CD14-positive monocyte (primary cell): Measurements from ENCODE around the gene ZNF560. TPM values are rescaled to one million over a fixed set of nuclear protein-coding genes. Genes with fewer than 3 reads are reported as not detected.

Experiments
- DNase-seq, 3 donors: peaks; one replicate each; pipeline ENCODE4 v3.0.0-alpha.2; 2011 to 2022
- H2AFZ ChIP-seq: 2 replicates; pipeline ENCODE4 v1.6.0; 2012; ENCODE audit warnings: mild to moderate bottlenecking, low read depth, low read length, inconsistent platforms; ENCODE audit not compliant: insufficient read depth, poor library complexity, severe bottlenecking
- H3K27ac ChIP-seq, 2 donors: 1 replicate in 1 of 2; 2 replicates in 1 of 2; pipeline ENCODE4 v1.5.1; 2012 to 2013; ENCODE audit warnings: low read length in 2 of 2, control low read depth in 1 of 2, inconsistent platforms in 1 of 2, low read depth in 1 of 2, mild to moderate bottlenecking in 1 of 2
- H3K27me3 ChIP-seq, 2 donors: one replicate each; pipeline versions ENCODE4 v1.6.0 to v1.6.1; 2011 to 2013; ENCODE audit warnings: low read length in 2 of 2; ENCODE audit not compliant: control insufficient read depth in 2 of 2, insufficient read depth in 2 of 2
- H3K36me3 ChIP-seq, 2 donors: replicated peaks in 1 of 2; 1 replicate in 1 of 2; 2 replicates in 1 of 2; pipeline versions ENCODE4 v1.5.1 to v1.6.1; 2012 to 2013; ENCODE audit warnings: low read length in 2 of 2, control low read depth in 1 of 2, inconsistent platforms in 1 of 2, mild to moderate bottlenecking in 1 of 2; ENCODE audit not compliant: insufficient read depth in 2 of 2, control insufficient read depth in 1 of 2
- H3K4me1 ChIP-seq, 2 donors: 1 replicate in 1 of 2; 2 replicates in 1 of 2; pipeline versions ENCODE4 v1.5.1 to v1.6.1; 2012 to 2013; ENCODE audit warnings: low read length in 2 of 2, control low read depth in 1 of 2, inconsistent platforms in 1 of 2, mild to moderate bottlenecking in 1 of 2, moderate library complexity in 1 of 2; ENCODE audit not compliant: insufficient read depth in 2 of 2, control insufficient read depth in 1 of 2
- H3K4me2 ChIP-seq: replicated peaks from 2 replicates; pipeline ENCODE3; 2012; ENCODE audit warnings: low read length, moderate library complexity, mild to moderate bottlenecking; ENCODE audit not compliant: poor library complexity, severe bottlenecking; ENCODE audit errors: extremely low read depth
- H3K4me3 ChIP-seq, 3 experiments: fragments of 200-600 bp in 1 of 3; sonication (generic) in 1 of 3; replicated peaks in 1 of 3; 1 replicate in 2 of 3; 2 replicates in 1 of 3; pipeline ENCODE4 v1.5.1; 2011 to 2013; ENCODE audit warnings: low read length in 3 of 3, mild to moderate bottlenecking in 3 of 3, control low read depth in 2 of 3, low read depth in 2 of 3, inconsistent platforms in 1 of 3, moderate library complexity in 1 of 3
- H3K79me2 ChIP-seq: 2 replicates; pipeline ENCODE4 v1.6.0; 2012; ENCODE audit warnings: mild to moderate bottlenecking, control low read depth, inconsistent platforms, low read length, moderate library complexity; ENCODE audit not compliant: insufficient read depth
- H3K9ac ChIP-seq: 2 replicates; pipeline ENCODE4 v1.6.0; 2017; ENCODE audit warnings: low read length, mild to moderate bottlenecking; ENCODE audit not compliant: insufficient read depth, poor library complexity, severe bottlenecking
- H3K9me3 ChIP-seq, 2 donors: replicated peaks in 1 of 2; 1 replicate in 1 of 2; 2 replicates in 1 of 2; pipeline versions ENCODE4 v1.5.1 to v1.6.1; 2012 to 2013; ENCODE audit warnings: low read length in 2 of 2, control low read depth in 1 of 2; ENCODE audit not compliant: control insufficient read depth in 1 of 2, insufficient read depth in 1 of 2
- H4K20me1 ChIP-seq: 2 replicates; pipeline ENCODE4 v1.6.0; 2012; ENCODE audit warnings: mild to moderate bottlenecking, low read length, control low read depth, moderate library complexity; ENCODE audit not compliant: insufficient read depth
- H3K27ac Mint-ChIP-seq, 7 donors: one replicate each; pipeline ENCODE4 v1.8.0; 2020; ENCODE audit warnings: mild to moderate bottlenecking in 7 of 7, mixed read lengths in 7 of 7, moderate library complexity in 6 of 7, inconsistent platforms in 2 of 7
- H3K27me3 Mint-ChIP-seq, 3 donors: one replicate each; pipeline ENCODE4 v1.8.0; 2021 to 2022; ENCODE audit warnings: low read depth in 3 of 3, mild to moderate bottlenecking in 3 of 3, mixed read lengths in 3 of 3, moderate library complexity in 3 of 3, inconsistent platforms in 1 of 3
- H3K36me3 Mint-ChIP-seq, 2 donors: one replicate each; pipeline ENCODE4 v1.8.0; 2020; ENCODE audit warnings: mixed read lengths in 2 of 2, inconsistent platforms in 1 of 2, mild to moderate bottlenecking in 1 of 2
- H3K4me1 Mint-ChIP-seq: one replicate; pipeline ENCODE4 v1.8.0; 2020; ENCODE audit warnings: mild to moderate bottlenecking, mixed read lengths
- H3K4me3 Mint-ChIP-seq, 2 donors: one replicate each; pipeline ENCODE4 v1.8.0; 2020; ENCODE audit warnings: mild to moderate bottlenecking in 2 of 2, mixed read lengths in 2 of 2, moderate library complexity in 1 of 2
- H3K9me3 Mint-ChIP-seq, 7 donors: one replicate each; pipeline ENCODE4 v1.8.0; 2020 to 2022; ENCODE audit warnings: mixed read lengths in 7 of 7, mild to moderate bottlenecking in 6 of 7, moderate library complexity in 6 of 7, inconsistent platforms in 2 of 7
- WGBS: methylation state at CpG from one replicate; pipeline ENCODE4 v1.1.5; 2013; ENCODE audit warnings: missing lambda C conversion rate; ENCODE audit not compliant: insufficient coverage; 5-methylcytosine and 5-hydroxymethylcytosine counted together
- intact Hi-C, 2 donors: fragments of 100-400 bp; cut with micrococcal nuclease; formaldehyde crosslinking; loops; one replicate each; pipeline versions ENCODE4 v1.15.0 to v1.15.1; 2023
- polyA plus RNA-seq, 3 donors: library from polyadenylated mRNA; depleted of rRNA in 1 of 3; unstranded in 2 of 3; stranded (reverse) in 1 of 3; fragments of 300-500 nt in 2 of 3; fragments of >200 nt in 1 of 3; fragmentation: Illumina TruSeq in 2 of 3; gene quantifications; 1 replicate in 2 of 3; 2 replicates in 1 of 3; pipeline ENCODE4 v1.2.3, GENCODE V29; 2012 to 2021
- TF ChIP-seq, protein P1 (sequence below): fragments of 200-600 bp; IDR thresholded peaks from one replicate; pipeline ENCODE4 v1.8.0; 2022; ENCODE audit warnings: antibody characterized with exemption, mild to moderate bottlenecking

The ZNF560 gene
- polyA plus RNA-seq, 3 donors: not detected

GRCh38 chr19:9487016-9487415, 11.4 kb downstream of the ZNF560 start:
- Mint-ChIP-seq H3K27me3 (no peaks in the 10 kb centered on the region), H3K36me3 (no peaks in the 10 kb centered on the region), H3K4me1 (no peaks in the 10 kb centered on the region), H3K27ac (no peak overlapping the region), H3K4me3 (no peak overlapping the region), H3K9me3 (peaks cover 36 to 92% (median 77%) of the 10 kb centered on the region in 7 donors)
- TF ChIP-seq, protein P1, sequence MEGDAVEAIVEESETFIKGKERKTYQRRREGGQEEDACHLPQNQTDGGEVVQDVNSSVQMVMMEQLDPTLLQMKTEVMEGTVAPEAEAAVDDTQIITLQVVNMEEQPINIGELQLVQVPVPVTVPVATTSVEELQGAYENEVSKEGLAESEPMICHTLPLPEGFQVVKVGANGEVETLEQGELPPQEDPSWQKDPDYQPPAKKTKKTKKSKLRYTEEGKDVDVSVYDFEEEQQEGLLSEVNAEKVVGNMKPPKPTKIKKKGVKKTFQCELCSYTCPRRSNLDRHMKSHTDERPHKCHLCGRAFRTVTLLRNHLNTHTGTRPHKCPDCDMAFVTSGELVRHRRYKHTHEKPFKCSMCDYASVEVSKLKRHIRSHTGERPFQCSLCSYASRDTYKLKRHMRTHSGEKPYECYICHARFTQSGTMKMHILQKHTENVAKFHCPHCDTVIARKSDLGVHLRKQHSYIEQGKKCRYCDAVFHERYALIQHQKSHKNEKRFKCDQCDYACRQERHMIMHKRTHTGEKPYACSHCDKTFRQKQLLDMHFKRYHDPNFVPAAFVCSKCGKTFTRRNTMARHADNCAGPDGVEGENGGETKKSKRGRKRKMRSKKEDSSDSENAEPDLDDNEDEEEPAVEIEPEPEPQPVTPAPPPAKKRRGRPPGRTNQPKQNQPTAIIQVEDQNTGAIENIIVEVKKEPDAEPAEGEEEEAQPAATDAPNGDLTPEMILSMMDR: no peak
- WGBS: no CpG with 5 or more reads among the region's 2 CpGs
- peaks cover 62 to 68% of the 10 kb centered on the region in 2 donors for H3K9me3 ChIP-seq
- no peaks in the 10 kb centered on the region for H4K20me1 ChIP-seq
- no peak overlapping the region for H3K27ac ChIP-seq
- H3K4me1 ChIP-seq: no peaks in the 10 kb centered on the region
- H3K79me2 ChIP-seq: no peaks in the 10 kb centered on the region
- no peak overlapping the region for H2AFZ ChIP-seq
- DNase-seq: no peak
- intact Hi-C loops: no loop called here
- H3K27me3 ChIP-seq: no peaks in the 10 kb centered on the region
- no peak overlapping the region for H3K4me2 ChIP-seq
- no peak overlapping the region for H3K9ac ChIP-seq
- H3K36me3 ChIP-seq: no peaks in the 10 kb centered on the region
- H3K4me3 ChIP-seq: no peak overlapping the region

- WGBS: no CpG with 5 or more reads among the region's 2 CpGs
- H3K4me3 Mint-ChIP-seq: no peak overlapping the region
These were observed 13.3 kb downstream of the ZNF560 start for GRCh38 chr19:9485140-9485539.

More at GRCh38 chr19:9485140-9485539, 13.3 kb downstream of the ZNF560 start:
- Mint-ChIP-seq H3K27me3 (peaks cover 0 to 1% (median 0%) of the 10 kb centered on the region in 3 donors), H3K9me3 (peaks cover 34 to 91% (median 78%) of the 10 kb centered on the region in 7 donors), H3K27ac (no peak overlapping the region), H3K4me1 (no peaks in the 10 kb centered on the region), H3K36me3 (no peaks in the 10 kb centered on the region)
- Histone ChIP-seq H3K9me3 (peaks cover 59% of the 10 kb centered on the region in 2 donors), H3K27me3 (no peaks in the 10 kb centered on the region), H3K4me3 (no peak overlapping the region), H3K36me3 (no peaks in the 10 kb centered on the region), H3K9ac (no peak overlapping the region), H3K79me2 (no peaks in the 10 kb centered on the region), H3K4me2 (no peak overlapping the region), H2AFZ (no peak overlapping the region), H3K4me1 (no peaks in the 10 kb centered on the region), H4K20me1 (no peaks in the 10 kb centered on the region), H3K27ac (no peak overlapping the region)
- DNase-seq: no peak
- intact Hi-C loops: no loop called here
- TF ChIP-seq, protein P1: no peak
